Inflammatory macrophage (primary cell): ENCODE data around the gene MEX3C.

Experiments
- DNase-seq, 2 donors: peaks; one replicate each; pipeline ENCODE4 v3.0.0-alpha.2; 2020 to 2022
- total RNA-seq, 18 experiments: gene quantifications; one replicate each; lab custom pipeline; 2026; ENCODE audit warnings: mixed read lengths in 6 of 18, inconsistent platforms in 2 of 18; lab: John Stamatoyannopoulos, UW

Gene MEX3C
- total RNA-seq, result 20.9 to 67.2 (median 48.2) reads per million in 18 experiments

DNA sequence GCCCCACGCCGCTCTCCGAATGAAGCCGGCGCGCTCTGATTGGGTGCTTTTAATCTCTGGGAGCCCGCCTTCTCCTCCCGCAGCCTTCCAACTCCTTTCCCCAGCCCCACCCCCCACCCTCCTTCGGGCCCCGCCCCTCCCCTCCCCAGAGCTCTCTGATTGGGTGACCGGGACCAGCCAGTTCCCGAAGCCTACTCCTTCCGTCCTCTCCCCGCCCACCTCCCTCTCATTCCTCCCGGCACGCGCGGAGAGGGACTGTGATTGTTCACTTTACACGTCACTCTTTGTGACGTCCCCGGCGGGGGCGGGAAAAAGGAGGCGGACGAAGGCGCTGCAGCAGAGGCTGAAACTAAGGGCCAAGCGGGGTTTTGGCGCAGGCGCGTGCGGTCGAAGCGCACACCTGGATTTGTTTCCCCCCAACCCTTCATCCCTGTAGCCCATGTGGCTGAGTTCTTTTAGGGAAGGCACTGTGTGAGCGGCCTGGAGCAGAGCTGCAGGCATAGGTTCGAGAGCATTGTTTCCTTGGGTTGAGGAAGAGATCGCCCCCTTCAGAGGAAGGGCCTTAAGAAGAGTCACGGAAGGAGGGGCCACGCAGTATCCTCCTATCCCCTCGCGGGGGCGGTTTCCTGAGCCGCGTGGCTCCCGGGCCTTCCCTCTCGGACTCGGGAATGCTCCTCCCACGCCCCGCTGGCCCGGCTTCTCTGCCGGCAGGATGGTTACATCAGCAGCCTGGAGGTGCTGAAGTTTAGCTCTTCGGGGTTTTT is at the start of gene MEX3C:
TSS of gene MEX3C (minus strand) at position 21 of the 764 bp plus-strand sequence. CDS start 361 bp downstream, outside the sequence.
- DNase-seq, result peak; percentile 99 to 100

DNA sequence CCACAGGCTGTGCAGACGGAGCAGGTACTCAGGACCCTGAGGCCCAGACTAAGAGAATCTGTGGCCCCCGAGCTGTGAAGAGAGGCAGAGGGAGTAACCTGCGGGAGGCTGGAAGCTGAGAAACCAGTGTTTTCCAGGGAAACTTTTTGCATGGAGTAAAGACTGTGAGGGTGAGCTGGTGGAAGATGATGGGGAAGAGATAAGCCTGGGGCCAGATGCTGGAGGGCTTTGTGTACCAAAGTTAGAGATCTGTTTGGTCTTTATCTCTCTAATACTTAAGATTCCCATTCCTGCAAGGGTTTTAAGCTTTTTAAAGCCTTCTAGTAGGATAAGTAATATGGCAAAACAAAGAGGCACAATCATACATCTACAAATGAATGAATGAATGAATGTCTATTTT is 43.7 kb upstream of the MEX3C start:
- DNase-seq, result no peak

DNA sequence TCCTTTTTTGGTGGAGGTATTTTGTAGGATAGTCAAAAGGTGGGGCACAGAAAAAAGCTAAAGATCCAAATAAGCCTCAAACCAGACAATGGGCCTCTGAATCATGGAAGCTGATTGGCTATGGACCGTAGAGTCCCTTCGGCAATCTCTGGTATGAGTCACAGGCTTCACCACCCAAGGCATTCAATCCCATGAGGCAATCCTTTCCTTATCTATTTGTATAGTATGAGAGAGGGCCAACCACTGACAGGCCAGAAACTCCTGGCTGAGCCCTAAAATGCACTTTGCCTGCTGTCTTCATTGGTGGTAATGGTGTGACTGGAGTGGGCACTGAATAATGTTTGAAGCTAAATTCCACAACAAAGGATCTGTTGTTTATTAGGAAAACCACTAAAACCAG is 38.7 kb upstream of the MEX3C start:
- no peak for DNase-seq

DNA sequence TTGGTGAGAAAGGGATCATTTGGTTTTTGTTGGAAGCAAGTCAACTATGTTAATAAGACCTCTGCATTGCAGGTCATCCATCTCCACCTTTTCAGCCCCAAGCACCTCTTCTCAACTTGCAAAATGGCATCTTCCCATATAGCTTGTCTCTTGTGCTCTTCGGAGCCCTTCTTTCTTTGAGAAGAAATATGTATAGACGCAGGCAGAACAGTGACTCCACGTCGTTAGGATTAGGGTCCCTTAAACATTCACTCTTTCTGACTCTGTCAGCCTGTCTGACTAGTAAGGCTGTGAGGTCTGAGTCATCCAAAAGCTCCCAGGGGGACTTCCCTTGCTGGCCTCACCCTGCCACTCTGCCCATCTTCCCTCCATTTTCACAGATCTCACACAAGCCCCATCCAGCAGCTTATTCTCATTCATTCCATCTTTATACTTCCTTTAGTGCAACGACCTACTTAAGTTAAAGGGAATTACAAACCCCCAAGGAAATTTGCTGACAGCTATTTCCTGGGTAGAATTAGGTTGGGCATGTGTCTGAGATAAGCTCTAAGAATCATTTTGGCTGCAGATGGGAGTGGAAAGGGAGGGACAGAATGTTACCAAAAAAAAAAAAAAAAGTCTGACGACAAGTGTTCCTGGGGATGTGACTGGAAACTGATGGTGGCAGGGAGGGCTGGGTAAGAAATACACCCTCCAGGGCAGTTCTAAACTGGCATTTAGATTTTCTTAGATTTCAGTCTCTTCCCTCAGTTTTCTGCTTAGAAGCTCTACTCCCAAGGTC is 37.7 kb upstream of the MEX3C start:
- no peak for DNase-seq

DNA sequence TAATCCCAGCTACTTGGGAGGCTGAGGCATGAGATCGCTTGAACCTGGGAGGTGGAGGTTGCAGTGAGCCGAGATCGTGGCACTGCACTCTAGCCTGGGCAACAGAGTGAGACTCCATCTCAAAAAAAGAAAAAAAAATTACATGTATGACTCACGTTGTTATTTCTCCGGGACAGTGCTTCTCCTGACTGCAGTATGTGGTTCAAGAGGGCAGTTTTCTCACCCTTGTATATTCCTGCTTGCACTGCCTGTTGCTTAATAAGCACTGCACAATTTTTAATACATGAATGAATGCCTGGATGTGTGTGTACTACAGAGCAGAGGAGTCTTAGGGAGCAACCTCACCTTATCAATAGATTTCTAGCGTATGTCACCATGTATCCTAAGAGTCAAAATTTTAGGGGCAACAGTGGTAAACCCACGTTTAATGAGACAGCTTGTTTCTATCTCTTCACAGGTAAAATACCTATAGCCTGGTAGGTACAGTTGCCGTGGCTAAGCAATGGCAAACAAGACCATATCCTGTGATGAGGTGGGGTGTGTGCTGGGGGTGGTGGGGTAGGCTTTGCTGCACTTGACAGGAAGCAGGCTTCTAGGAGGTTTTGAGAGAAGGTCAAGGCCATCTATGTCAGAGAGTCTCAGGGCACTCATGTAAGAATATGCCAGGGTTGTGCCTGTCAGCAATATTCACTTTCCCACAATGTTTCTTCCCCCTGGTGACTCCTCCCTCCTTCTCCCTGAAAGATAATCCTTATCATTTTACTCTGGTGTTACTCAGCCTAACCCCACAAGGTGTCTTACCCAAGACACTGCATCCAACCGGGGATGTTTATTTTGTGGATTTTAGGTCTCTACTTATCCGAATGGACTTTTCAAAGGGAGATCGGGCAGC is 36.9 kb upstream of the MEX3C start:
- no peak for DNase-seq

DNA sequence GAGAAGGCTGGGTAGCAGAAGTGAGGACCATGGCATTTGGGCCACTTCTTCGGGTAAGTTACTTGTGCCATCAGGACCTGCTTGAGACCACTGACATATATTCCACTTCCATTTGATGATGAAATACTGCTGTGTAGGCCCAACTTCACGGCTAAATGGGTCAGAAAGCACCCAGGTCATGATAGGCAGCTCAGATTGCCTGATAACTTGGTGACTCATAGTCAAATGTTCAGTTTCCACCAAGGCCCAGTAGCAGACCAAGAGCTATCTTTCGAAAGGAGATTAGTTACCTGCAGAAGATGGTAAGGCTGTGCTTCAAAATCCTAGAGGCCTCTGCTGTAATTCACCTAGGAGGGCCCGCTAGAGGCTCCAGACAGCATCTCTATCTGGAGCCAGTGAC is 31.8 kb upstream of the MEX3C start:
- no peak for DNase-seq

DNA sequence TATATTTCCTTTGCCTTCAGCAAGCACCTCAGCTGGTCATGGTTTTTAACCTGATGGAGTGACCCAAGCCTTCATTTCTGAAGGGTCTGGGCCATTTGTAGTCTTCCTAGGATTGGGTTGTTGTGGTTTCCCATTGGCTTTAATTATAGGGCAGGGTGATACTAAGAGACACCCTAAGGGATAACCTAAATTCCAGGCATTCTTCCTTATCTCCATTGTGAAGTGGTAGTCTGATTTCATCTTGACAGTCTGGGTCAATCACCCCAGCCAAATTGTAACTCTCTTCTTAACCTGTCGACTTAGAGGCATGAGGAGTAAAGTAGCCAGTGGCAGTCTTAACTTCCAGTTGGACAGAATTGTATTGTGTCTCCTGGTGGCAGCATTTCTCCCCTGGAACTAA is 30.2 kb upstream of the MEX3C start:
- no peak for DNase-seq

DNA sequence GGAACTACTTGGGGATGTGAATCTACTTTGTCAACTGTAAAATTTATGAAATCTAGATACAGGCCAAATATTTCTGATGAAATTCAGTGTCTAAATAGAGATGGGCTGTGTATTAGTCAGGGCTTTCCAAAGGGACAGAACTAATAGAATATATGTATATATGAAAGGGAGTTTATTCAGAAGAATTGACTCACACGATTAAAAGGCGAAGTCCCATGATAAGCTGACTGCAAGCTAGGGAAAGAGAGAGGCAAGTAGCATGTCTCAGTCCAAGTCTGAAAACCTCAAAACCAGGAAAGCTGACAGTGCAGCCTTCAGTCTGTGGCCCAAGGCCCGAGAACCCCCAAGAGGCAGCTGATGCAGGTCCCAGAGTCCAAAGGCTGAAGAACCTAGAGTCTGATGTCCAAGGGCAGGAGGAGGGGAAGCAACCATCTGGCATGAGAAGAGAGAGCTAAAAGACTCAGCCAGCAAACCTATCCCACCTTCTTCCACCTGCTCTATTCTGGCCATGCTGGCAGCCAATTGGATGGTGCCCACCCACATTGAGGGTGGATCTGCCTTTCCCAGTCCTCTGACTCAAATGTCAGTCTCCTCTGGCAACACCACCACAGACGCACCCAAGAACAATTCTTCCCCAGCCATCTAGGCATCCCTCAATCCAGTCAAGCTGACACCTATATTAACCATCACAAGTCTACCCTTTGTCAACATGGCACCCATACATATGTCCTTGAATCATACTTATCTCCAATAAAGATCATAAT is 29.3 kb upstream of the MEX3C start:
- no peak for DNase-seq

DNA sequence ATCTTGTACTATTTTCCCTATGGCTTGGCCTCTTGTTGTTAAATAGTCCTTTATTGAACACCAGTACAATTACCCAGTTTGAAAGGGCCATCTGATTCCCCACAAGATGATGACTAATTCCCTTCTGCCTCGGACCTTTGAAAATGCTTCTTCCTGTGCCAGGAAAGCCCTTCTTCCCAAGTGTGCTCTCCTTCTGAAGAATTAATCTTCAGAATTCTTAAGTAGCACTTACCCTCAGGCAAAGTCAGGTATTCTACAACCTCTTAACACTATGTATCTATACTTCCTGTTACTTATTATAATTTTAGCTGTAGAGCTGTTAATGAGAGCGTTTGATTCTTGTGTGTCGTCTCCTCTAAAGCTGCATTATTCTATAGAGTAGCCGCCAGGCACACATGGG is 28.6 kb upstream of the MEX3C start:
- no peak for DNase-seq

DNA sequence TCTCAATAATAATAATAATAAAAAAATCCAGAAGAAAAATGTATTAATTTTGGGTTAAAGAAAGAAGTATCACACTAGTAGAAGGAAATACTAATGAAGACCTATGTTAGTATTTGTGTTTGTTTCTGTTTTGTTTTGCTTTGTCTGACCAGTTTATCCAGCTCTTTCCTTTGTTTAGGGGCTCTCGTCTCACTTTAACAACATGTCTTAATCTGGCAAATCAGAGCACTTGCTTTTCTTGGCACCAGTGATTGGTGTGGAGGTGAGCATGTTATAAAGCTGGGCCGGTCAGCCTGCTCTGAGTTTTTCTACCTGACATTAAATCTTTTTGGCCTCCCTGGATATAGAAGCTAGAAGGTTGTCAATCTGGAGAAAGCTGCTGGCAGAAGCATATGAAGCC is 15.1 kb upstream of the MEX3C start:
- no peak for DNase-seq

DNA sequence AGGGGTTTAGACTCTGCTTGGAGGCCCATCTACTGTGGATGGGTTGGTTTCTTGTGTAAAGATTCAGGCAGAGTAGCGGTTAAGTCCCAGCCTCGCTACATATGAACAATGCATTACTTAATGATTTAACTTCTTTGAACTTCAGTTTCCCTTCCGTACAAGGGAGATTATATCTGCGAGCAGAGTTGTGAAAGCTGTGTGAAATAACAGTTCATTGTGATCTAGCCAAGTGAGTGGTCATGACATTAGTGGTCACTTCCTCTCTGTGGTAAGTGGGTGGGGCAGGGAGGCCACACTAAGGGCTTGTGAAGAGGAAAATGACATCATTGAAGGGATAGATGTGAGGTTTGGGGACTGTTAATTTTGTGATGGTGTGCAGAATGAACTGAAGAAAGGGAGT is 14.1 kb upstream of the MEX3C start:
- peak; percentile 95 to 99 for DNase-seq

DNA sequence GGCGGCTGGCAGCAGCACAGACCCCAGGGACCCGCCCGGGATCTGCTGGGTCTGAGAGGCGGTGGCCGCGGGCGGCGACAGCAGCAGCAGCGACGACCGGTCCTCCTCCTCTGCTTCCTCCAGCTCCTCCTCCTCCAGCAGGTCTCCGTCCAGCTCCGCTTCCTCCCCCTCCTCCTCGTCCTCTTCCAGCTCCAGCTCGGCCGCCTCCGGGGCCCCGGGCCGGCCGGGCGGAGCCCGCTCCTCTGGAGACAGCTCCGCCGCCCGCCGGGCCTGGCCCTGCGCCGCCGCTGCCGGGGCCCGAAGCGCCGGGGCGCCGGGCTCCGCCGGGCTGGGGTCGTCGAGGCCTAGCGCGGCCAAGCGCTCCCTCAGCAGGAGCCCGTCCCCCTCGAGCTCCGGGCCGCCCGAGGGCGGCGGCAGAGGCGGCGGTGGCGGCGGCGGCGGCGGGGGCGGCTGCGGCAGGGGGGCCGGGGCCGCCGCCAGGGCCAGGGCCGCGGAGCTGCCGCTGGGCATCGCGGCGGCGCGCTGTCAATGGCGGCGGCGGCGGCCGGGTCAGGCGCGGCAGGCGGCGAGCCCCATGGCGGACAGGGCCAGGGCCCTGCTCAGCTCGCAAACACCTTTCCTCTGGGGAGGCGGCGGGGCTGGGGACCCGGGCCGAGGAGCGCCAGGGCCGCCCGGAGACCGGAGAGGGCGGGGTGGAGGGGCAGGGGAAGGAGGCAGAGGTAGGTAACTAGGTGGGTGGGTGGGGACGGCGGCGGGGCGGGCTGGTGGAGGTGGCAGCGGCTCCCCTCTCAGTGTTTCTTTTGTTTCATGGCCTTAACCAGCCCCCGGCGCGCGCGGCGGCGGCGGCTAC is 445 bp downstream of the MEX3C start:
- DNase-seq, result peak; percentile 24 to 54

DNA sequence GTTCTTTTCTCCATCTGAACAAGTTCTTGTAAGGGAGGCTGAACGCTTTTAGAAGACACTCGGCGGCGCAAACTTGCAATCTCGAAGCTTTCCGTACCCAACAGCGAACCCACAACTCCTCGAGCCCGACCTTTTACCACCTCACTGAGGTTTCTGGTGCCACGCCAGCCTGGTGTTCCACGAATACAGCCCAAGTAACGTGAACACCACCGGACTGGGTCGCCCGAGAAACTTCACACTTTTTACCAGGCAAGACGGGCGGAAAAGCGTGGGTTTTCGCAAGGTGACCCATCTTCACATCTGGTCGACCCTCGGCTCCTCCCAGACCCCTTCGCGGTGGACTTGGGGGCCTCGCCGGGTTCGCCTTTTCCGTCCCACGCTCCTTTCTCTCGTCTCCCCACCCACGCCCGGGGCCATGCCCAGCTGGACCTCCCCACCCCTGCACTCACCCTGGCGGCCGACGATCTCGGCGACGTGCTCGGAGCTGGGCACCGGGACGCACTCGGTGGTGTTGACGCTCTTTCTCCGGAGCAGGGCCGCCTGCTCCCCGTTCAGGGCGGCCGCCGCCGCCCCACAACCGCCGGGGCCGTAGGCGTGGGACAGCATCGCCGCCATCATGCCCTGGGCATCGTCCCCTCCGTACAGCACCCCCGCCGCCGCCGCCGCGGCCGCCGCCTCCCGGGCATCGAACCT is 1.2 kb downstream of the MEX3C start:
- DNase-seq, result peak; percentile 14 to 49

DNA sequence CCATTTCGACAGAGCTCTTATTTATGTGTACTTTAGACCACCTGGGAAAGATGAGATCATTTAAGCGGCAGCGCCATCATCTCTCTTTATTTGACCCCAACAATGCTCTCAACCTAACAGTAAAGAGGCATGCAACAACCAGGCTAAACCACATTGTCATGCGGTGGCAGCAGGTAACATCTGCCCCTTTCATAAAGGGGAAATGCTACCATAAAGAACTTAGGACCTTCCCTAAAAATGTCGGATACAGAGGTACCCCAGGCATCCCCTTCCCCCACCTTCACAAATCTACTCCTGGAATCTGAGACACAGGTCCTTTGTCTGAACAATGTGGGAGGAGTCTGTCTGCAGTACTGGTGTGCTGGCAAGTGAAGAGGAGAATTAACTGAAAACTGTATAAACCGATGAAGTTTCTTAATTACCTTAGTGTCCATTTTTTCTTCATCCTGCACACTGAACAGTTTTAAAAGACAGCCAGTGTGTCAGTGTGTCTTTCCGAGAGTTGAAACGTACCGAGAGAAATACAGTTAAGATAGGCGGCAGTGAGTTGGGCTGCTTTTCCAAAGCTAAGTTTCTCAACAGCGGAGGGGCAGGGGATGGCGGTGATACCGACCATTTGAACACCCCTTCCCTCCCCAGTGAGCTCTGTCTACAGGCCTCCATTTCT is 1.9 kb downstream of the MEX3C start:
- no peak for DNase-seq

DNA sequence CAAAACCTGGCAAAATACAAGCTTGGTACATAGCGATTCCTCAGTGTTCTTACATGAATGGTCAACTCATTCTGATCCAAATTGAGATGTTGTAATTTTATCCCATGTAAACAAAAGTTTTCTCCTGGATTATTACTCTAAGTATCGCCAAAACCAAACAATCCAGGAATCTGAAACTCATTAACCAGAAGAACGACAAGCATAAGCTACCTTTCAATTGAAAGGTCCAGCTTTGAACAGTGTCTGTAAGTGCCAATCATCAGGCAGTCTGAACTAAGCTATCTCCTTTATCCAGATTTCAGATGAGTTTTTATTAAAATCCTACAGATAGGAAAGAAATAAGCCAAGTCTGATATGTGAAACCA is 2.4 kb downstream of the MEX3C start:
- no peak for DNase-seq

DNA sequence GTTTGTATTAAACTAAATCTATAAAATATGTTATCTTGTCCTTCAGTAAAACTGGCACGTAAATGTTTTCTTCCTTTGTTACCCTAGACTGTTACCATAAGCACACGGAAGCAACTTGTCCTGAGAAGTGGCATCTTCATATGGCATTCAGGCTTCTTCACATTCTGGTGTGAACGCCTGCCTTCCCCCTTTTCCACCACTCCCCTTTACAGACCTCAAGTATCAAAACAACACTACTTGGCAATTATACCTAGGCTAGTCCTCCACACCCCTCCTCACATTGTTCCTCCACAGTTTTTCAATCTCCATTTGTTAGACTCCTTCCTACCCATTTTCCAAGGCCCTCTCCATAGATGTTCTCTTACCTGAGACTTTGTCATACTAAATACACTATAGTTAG is 2.9 kb downstream of the MEX3C start:
- no peak for DNase-seq

DNA sequence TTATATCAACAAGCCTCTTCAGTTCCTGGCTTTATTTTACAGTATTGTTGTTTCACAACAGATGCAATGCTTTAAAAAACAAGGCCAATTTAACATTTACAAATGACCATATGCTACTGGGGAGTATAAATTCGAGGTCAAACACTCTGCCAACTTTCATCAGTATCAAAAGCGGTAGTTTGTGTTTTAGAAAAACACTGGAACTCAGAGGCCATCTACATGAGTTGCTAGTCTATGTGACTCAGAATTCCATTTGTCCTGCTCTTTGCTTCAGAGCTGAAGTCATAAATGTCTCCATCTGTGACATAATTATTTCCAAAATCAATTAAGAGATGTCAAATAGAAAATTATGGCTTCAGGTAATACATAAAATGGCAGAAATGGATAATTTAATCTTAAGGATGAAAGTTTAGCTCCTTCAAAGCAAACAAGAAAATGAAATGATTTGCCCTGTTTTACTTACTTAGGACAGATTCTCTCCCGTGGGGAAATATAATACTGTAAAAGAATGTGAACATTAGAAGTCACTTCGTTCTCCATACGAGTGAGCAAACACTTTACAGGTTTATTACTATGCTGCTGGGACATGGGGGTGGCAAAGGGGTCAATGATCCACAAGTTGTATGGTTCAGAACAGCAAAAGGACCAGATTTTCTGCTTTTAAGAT is 3.7 kb downstream of the MEX3C start:
- DNase-seq, result no peak

DNA sequence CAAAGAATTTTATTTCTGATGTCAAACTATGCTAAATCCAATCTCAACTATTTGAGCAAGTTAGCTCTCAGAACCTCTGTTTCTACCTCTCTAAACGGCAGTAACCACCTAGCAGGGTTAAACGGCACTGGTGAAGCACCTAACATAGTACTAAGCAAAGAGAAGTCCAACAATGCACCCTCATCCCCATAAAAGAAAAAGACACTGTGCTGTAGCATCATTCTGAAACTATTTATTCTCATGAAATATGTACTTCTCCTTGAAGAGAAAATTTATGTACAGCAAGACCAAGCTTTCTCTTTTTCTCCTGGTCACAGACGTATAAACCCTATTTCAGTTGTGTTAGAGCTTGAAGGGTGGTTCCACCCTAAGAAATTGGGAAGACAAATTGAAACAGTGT is 4.8 kb downstream of the MEX3C start:
- DNase-seq, result no peak

DNA sequence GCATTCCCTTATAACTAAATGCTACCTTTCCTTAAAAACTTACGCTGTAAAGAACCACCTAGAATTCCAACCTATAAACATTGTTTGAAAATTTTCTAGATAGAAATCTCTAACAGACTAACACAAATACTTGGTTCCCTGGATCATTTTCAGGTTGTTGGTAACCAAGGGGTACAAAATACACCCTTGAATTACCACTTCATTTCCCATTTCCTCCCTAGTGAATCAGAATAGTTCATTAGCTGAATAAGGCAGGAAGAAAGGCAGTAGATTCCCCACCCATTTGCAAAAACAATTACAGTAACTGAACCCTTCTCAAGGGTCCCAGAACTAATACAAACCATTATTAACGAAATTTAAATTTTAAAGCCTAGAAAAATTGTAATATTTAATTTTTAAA is 5.5 kb downstream of the MEX3C start:
- no peak for DNase-seq
